ACC112 (cell line): ENCODE results near the gene SSU72.
"Not testable (repeated sequence)": the region's sequence is repeated elsewhere in the genome, so short reads cannot be mapped to it uniquely, and the experiment has no call there.

Experiments
- H2AFZ ChIP-seq: fragments of 200-600 bp; sonication (generic); one replicate; pipeline ENCODE4 v1.6.0; 2017; ENCODE audit warnings: antibody characterized with exemption, low read length; ENCODE audit not compliant: unreplicated experiment
- H3K27ac ChIP-seq: fragments of 200-600 bp; sonication (generic); 2 replicates; pipeline ENCODE4 v1.5.1; 2014; ENCODE audit warnings: low read depth, mild to moderate bottlenecking, antibody characterized with exemption, low read length, moderate library complexity
- H3K27me3 ChIP-seq: fragments of 200-600 bp; sonication (generic); 2 replicates; pipeline ENCODE4 v1.6.1; 2014; ENCODE audit warnings: mild to moderate bottlenecking, antibody characterized with exemption, low read length, moderate library complexity, mixed read lengths; ENCODE audit not compliant: insufficient read depth
- H3K36me3 ChIP-seq: fragments of 200-600 bp; sonication (generic); 2 replicates; pipeline ENCODE4 v1.6.1; 2016; ENCODE audit warnings: mild to moderate bottlenecking, antibody characterized with exemption, low read length, moderate library complexity, mixed read lengths; ENCODE audit not compliant: insufficient read depth
- H3K4me1 ChIP-seq: fragments of 200-600 bp; sonication (generic); one replicate; pipeline ENCODE4 v1.6.1; 2016; ENCODE audit warnings: low read length, mixed read lengths; ENCODE audit not compliant: insufficient read depth, unreplicated experiment, control insufficient read depth
- H3K4me3 ChIP-seq: fragments of 200-600 bp; sonication (generic); 2 replicates; pipeline ENCODE4 v1.5.1; 2014; ENCODE audit warnings: mild to moderate bottlenecking, low read depth, low read length
- H3K79me2 ChIP-seq: fragments of 200-600 bp; sonication (generic); one replicate; pipeline ENCODE4 v1.6.0; 2016; ENCODE audit warnings: low read length; ENCODE audit not compliant: control insufficient read depth, unreplicated experiment, insufficient read depth

SSU72 gene

DNA sequence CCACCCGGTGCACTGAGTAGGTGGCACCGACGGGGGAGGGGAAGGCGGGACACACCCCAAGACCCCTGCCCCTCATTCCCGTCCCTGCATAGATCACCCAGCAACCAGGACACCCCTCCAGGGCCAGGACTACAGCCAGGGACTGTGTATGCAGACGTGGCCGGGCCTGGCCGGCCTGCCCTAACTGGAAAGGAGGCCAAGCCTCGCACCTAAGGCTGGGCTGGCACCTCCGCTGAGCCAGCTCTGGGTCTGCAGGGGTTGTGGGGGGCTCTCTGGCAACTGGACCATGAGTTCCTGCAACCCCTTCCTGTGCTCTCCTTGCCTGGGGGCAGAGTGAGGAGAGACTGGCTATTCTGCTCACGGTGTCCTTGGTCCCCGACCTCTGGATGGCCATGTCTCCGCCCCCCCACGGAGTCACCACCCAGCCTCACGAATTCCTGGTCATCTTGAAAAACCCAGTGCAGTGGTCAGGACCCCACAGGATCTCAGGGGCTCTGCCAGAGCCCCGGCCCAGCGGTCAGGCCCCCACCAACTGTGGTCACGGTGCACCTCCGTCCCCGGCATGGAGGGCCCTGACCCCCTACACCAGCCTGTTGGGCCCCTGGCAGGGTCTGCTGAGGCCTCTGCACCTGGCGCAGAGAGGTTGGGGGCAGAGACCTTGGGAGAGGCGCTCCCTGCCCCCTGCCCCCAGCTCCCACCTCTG lies 26.3 kb upstream of the SSU72 start:
- Histone ChIP-seq H3K79me2 (no peaks in the 10 kb centered on the region), H3K4me3 (peak overlapping the region; percentile 82), H2AFZ (no peak overlapping the region), H3K36me3 (no peaks in the 10 kb centered on the region), H3K27ac (no peak overlapping the region), H3K4me1 (peaks cover 9% of the 10 kb centered on the region), H3K27me3 (peaks cover 10% of the 10 kb centered on the region; the same call in 1 of the 2 replicates)

DNA sequence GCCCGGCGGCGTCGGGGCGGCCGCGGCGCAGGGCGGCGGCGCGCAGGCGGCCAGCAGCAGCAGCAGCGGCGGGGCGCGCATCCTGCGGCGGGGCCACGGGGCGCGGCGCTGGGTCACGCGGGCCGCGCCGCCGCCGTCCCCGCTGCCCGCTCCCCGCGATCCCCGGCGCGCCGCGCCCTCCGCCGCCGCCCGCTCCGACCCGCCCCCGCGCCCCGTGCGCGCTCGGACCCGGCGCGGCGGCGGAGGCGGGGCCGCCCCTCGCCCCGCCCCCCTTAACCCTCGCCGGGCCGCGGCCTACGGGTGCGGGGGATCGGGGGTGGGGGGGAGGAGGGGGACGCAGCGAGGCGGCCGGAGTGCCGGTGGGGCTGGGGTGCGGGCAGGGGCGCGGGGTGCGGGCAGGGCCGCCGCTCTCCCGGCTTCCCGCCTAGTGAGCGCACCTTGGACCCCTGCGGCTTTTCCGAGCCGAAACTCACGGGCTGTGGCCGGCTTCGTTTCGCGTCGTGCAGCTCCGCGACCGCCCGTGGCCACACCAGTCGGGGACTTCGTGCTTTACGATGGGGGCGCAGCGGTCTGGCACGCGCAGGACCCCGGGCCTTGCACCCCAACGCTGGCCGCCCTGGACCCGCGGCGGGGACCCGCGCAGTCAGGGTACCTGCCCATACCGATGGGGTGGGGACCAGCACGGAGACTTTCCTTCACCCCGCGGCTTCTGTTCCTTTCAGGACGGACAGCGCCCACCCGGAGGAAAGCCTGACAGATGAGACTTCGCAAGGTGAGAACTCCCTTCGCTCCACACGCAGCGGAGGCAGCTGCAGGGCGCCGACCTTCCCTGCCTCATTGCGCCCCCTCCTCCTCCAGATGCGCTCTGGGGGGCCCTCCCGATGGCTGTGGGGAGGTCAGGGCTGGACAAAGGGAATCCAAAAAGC lies 25.5 kb upstream of the SSU72 start, which contains the start of gene FNDC10:
TSS of gene FNDC10 (minus strand) at position 201 of the 926 bp plus-strand sequence. CDS start at position 81, 120 bp downstream.
- H3K79me2 ChIP-seq, result no peaks in the 10 kb centered on the region
- H3K27me3 ChIP-seq, result peaks cover 18% of the 10 kb centered on the region; the same call in 1 of the 2 replicates
- peak within 1 kb of the TSS; percentile 82 for H3K4me3 ChIP-seq
- H3K36me3 ChIP-seq, result no peaks in the 10 kb centered on the region
- peak within 1 kb of the TSS; percentile 35 for H2AFZ ChIP-seq
- H3K27ac ChIP-seq, result no peak within 1 kb of the TSS
- H3K4me1 ChIP-seq, result peaks cover 9% of the 10 kb centered on the region

DNA sequence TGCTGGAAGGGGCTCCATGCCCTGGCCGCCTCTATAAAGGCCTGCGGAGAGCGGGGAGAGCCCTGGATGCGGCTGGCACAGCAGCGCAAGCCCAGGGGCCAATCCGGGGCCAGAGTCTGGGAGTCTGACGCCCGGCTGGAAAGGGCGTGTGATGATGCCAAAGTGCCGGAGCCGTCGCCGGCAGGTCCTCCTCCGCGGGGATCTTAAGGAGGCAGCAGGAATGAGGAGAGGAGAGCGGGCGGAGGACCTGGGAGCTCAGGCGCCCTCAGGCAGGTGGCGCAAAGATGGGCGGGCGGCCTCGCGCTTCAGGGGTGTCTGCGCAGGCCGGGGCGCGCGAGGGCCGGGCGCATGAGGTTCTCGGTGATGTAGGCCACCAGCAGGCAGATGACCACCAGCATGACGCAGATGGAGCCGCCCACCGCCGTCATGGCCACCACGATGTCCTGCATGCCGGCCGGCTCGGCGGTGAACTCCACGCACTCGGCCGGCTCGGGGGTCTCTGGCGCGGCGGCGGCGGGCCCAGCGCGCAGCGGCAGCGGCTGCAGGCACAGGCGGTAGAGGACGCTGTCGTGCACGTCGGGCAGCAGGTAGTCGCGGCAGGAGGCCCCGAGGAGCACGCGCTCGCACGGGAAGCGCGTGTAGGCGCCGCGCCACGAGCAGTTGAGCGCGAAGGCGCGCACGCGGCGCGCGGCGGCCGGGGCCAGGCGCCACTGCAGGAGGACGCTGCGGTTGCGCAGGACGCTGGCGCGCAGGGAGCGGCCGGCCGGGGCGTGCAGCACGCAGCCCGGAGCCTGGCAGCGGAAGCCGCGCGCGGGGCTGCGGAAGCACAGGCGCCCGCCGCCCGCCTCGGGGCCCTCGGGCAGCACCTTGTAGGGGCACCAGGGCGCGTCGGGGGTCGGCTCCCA lies 24.6 kb upstream of the SSU72 start:
- Histone ChIP-seq H3K27ac (no peak overlapping the region), H3K27me3 (peaks cover 19% of the 10 kb centered on the region; the same call in 1 of the 2 replicates), H3K79me2 (no peaks in the 10 kb centered on the region), H2AFZ (peak overlapping the region; percentile 35), H3K4me3 (peak overlapping the region; percentile 73), H3K4me1 (peaks cover 9% of the 10 kb centered on the region), H3K36me3 (no peaks in the 10 kb centered on the region)

DNA sequence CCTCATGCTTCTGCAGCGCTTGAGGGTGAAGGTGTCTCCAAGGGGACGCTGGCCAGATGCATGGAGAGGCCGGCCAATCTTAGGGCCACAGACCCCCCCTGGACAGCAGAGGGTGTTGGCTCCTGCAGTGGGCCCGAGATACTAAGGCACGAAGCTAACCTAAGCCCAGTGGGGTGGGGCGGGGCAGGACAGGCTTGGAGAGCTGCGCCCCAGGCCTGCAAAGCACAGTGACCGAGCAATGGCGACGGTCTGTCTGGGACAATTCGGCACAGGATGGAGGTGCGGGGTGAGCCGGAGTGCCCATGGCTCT lies 24.0 kb upstream of the SSU72 start:
- Histone ChIP-seq H2AFZ (no peak overlapping the region), H3K27ac (no peak overlapping the region), H3K27me3 (peaks cover 19% of the 10 kb centered on the region; the same call in 1 of the 2 replicates), H3K4me3 (peak overlapping the region; percentile 73; the same call in 1 of the 2 replicates), H3K4me1 (peaks cover 9% of the 10 kb centered on the region), H3K36me3 (no peaks in the 10 kb centered on the region), H3K79me2 (no peaks in the 10 kb centered on the region)

DNA sequence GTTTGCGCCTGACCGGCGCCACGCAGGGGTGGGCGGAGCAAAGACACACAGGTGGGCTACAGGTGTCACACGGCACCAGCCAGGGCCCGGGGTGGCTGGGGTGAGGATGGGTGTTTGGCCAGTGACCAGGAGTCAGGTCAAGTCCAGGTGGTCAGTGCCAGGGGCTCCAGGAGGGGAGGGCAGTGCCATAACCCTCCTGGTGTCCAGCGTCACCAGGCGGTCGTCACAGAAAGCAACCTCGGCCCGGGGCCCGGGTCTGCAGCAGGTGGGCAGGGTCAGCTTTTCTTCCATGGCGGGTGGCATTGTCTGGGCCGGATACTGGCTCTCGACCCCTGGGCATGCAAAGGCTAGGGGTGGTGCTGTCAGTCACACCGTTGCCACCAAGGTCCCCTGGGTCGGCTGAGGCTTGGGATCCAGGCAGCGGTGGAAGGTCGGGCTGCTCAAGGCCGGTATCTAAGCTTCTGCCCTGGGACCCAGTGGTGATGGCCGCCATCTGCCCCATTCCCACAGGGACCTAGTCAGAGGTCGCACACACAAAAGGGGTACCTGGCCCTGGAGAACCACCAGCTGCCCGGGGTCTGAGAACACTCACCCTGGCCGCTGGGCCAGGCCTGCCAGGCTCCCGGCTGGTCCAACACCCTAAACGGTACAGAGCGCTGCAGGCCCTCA lies 23.5 kb upstream of the SSU72 start:
- no peak overlapping the region for H2AFZ ChIP-seq
- no peaks in the 10 kb centered on the region for H3K36me3 ChIP-seq
- H3K4me3 ChIP-seq, result peak overlapping the region; percentile 38
- H3K4me1 ChIP-seq, result peaks cover 9% of the 10 kb centered on the region
- peaks cover 19% of the 10 kb centered on the region; the same call in 1 of the 2 replicates for H3K27me3 ChIP-seq
- no peak overlapping the region for H3K27ac ChIP-seq
- no peaks in the 10 kb centered on the region for H3K79me2 ChIP-seq

DNA sequence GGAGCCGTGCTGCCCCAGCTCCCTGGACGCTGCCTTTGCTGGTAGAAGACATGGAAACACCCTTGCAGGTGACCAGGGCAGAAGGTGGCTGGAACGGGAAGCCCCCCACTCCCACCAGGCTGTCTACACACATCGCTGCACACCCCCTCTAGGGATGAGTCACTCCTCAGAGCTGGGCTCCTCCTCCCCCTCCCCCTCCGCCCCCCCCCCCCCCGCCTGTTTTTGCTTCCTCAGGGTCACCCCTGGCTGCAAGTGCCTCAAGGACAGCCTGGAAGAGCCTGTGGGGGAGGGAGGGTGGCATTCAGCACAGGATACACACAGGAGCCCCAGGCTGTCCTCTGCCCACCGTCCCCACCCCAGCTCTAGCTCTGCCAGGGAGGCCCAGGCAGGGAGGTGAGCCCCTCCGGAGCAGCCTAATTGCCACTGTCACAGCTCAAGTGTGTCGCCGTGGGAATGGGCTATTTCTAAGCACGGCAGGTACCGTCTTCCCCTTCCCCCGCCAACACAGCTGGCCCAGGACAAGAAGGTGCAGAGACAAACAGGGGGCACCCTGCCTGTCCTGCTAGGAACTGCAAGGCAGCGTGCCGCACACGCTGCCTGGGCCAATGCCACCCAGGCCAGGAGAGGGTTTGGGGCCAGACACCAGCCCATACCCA lies 22.7 kb upstream of the SSU72 start:
- Histone ChIP-seq H3K36me3 (no peaks in the 10 kb centered on the region), H3K4me1 (peaks cover 9% of the 10 kb centered on the region), H3K4me3 (peak overlapping the region; percentile 38; the same call in 1 of the 2 replicates), H3K79me2 (no peaks in the 10 kb centered on the region), H2AFZ (no peak overlapping the region), H3K27me3 (peaks cover 19% of the 10 kb centered on the region; the same call in 1 of the 2 replicates), H3K27ac (no peak overlapping the region)

DNA sequence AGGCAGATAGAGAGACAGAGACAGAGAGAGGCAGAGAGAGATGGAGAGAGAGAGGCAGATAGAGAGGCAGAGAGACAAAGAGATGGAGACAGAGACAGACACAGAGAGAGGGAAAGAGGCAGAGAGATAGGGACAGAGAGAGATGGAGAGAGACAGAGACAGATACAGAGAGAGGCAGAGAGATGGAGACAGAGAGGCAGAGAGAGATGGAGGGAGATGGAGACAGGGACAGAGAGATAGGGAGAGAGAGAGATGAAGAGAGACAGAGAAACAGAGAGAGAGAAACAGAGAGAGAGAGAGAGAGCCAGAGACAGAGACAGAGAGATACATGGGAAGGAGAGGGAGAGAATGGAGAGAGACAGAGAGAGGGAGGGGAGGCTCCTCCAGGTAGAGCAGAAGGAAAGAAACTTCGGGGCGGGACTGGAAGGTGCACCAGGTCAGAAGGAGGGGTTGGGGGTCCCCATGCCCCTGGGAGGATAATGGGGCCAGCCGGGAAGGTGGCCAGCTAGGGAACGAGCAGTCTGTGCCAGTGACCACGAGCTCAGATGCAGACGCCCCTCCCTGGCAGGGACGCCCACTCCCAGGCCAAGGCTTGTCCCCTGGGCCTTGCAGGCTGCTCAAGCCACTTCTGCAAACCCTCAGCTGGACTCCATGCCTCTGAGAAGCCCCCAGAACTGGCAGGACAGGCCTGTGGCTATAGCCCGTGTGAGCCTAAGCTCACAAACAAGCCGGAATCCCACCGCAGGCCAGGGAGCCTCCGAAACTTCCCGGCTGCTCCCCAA lies 22.0 kb upstream of the SSU72 start:
- Histone ChIP-seq H3K79me2 (no peaks in the 10 kb centered on the region), H3K4me1 (peaks cover 9% of the 10 kb centered on the region), H3K4me3 (no peak overlapping the region), H3K27me3 (peaks cover 19% of the 10 kb centered on the region; the same call in 1 of the 2 replicates), H3K36me3 (no peaks in the 10 kb centered on the region), H3K27ac (no peak overlapping the region), H2AFZ (no peak overlapping the region)

DNA sequence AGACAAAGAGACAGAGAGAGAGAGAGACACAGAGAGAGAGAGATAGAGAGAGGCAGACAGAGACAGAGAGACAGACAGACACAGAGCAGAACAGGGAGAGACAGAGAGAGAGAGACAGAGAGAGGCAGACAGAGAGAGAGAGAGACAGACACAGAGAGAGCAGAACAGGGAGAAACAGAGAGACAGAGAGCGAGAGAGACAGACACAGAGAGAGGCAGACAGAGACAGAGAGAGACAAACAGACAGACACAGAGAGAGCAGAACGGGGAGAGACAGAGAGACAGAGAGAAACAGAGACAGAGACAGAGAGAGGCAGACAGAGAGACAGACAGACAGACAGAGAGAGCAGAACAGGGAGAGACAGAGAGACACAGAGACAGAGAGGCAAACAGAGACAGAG lies 20.7 kb upstream of the SSU72 start:
- not testable (repeated sequence) for H3K79me2 ChIP-seq, H3K4me3 ChIP-seq, H3K36me3 ChIP-seq, H3K4me1 ChIP-seq, H3K27ac ChIP-seq, H2AFZ ChIP-seq
- peaks cover 19% of the 10 kb centered on the region; the same call in 1 of the 2 replicates for H3K27me3 ChIP-seq
